Karpas-422 (cell line): ENCODE data around the gene GAMT. TPM values are rescaled to one million over a fixed set of nuclear protein-coding genes. Genes with fewer than 3 reads are reported as not detected.

ENCODE experiments used
- DNase-seq: peaks from one replicate; pipeline ENCODE4 v3.0.0-alpha.2; 2015
- H2AFZ ChIP-seq: fragments of 200-600 bp; sonication (generic); 2 replicates; pipeline ENCODE4 v1.6.1; 2014; ENCODE audit warnings: antibody characterized with exemption, low read length, mixed read lengths
- H3K27ac ChIP-seq: fragments of 200-600 bp; sonication (generic); 2 replicates; pipeline ENCODE4 v1.5.1; 2014; ENCODE audit warnings: mild to moderate bottlenecking, low read length, moderate library complexity
- H3K27me3 ChIP-seq: fragments of 200-600 bp; sonication (generic); 2 replicates; pipeline ENCODE4 v1.6.1; 2014; ENCODE audit warnings: low read length, mixed read lengths
- H3K36me3 ChIP-seq: fragments of 200-600 bp; sonication (generic); 2 replicates; pipeline ENCODE4 v1.6.1; 2014; ENCODE audit warnings: low read length, mixed read lengths; ENCODE audit not compliant: insufficient read depth
- H3K4me1 ChIP-seq: fragments of 200-600 bp; sonication (generic); 2 replicates; pipeline ENCODE4 v1.6.1; 2014; ENCODE audit warnings: mild to moderate bottlenecking, low read length, mixed read lengths
- H3K4me2 ChIP-seq: fragments of 200-600 bp; sonication (generic); 2 replicates; pipeline ENCODE4 v1.6.1; 2014; ENCODE audit warnings: low read length, low read depth, mild to moderate bottlenecking; ENCODE audit not compliant: poor library complexity, severe bottlenecking
- H3K4me3 ChIP-seq: fragments of 200-600 bp; sonication (generic); 2 replicates; pipeline ENCODE4 v1.5.1; 2014; ENCODE audit warnings: mild to moderate bottlenecking, antibody characterized with exemption, low read length, mixed read lengths
- H3K79me2 ChIP-seq: fragments of 200-600 bp; sonication (generic); 2 replicates; pipeline ENCODE4 v1.6.1; 2014; ENCODE audit warnings: mild to moderate bottlenecking, low read length, mixed read lengths
- H3K9ac ChIP-seq: fragments of 200-600 bp; sonication (generic); 2 replicates; pipeline ENCODE4 v1.6.0; 2014; ENCODE audit warnings: low read length
- H3K9me2 ChIP-seq: fragments of 200-600 bp; sonication (generic), shearing (Covaris generic); replicated peaks from 2 replicates; pipeline ENCODE4 v1.6.0; 2014; ENCODE audit warnings: mild to moderate bottlenecking, low read length, moderate library complexity; ENCODE audit not compliant: insufficient read depth
- H3K9me3 ChIP-seq: fragments of 300-700, 200-600 bp; sonication (generic); 2 replicates; pipeline ENCODE4 v1.6.1; 2014; ENCODE audit warnings: low read length, mixed read lengths
- H4K20me1 ChIP-seq: fragments of 200-600 bp; sonication (generic); 2 replicates; pipeline ENCODE4 v1.6.1; 2014; ENCODE audit warnings: mild to moderate bottlenecking, antibody characterized with exemption, low read length, low read depth; ENCODE audit not compliant: insufficient read depth
- total RNA-seq: library from RNA; depleted of rRNA; stranded (reverse); fragments of >200 nt; shearing (Covaris generic); gene quantifications from 2 replicates; pipeline ENCODE4 v1.2.3, GENCODE V29; 2014; ENCODE audit warnings: low replicate concordance

The GAMT gene
- total RNA-seq, 1 experiment from 2014 or later = 63.7 TPM

GRCh38 chr19:1430246-1430645 lies 28.9 kb upstream of the GAMT start:
- H2AFZ ChIP-seq = no peak overlapping the region

GRCh38 chr19:1429750-1430149 lies 28.4 kb upstream of the GAMT start:
- Histone ChIP-seq H4K20me1 (peaks cover 28% of the 10 kb centered on the region; the same call in 1 of the 2 replicates), H3K9ac (no peak overlapping the region), H3K4me2 (no peak overlapping the region), H3K27ac (no peak overlapping the region), H3K27me3 (no peaks in the 10 kb centered on the region), H2AFZ (no peak overlapping the region), H3K9me3 (no peaks in the 10 kb centered on the region), H3K4me3 (no peak overlapping the region), H3K4me1 (no peaks in the 10 kb centered on the region), H3K79me2 (peaks cover 3% of the 10 kb centered on the region; the same call in 1 of the 2 replicates), H3K9me2 (no peaks in the 10 kb centered on the region), H3K36me3 (peaks cover 17% of the 10 kb centered on the region; the same call in 1 of the 2 replicates)
- DNase-seq = peak; percentile 38

More at GRCh38 chr19:1430246-1430645, 28.9 kb upstream of the GAMT start:
- Histone ChIP-seq H4K20me1 (peaks cover 25% of the 10 kb centered on the region; the same call in 1 of the 2 replicates), H3K9me3 (no peaks in the 10 kb centered on the region), H3K4me2 (no peak overlapping the region), H3K79me2 (peaks cover 3% of the 10 kb centered on the region; the same call in 1 of the 2 replicates), H3K9ac (no peak overlapping the region), H3K9me2 (no peaks in the 10 kb centered on the region), H3K36me3 (peaks cover 13% of the 10 kb centered on the region; the same call in 1 of the 2 replicates), H3K27me3 (no peaks in the 10 kb centered on the region), H3K27ac (no peak overlapping the region), H3K4me1 (no peaks in the 10 kb centered on the region), H3K4me3 (no peak overlapping the region)
- peak; percentile 37 for DNase-seq

GRCh38 chr19:1428738-1429391 lies 27.5 kb upstream of the GAMT start:
- peaks cover 3% of the 10 kb centered on the region; the same call in 1 of the 2 replicates for H3K79me2 ChIP-seq
- no peak overlapping the region for H3K4me3 ChIP-seq
- peaks cover 20% of the 10 kb centered on the region; the same call in 1 of the 2 replicates for H3K36me3 ChIP-seq
- no peak for DNase-seq
- H3K27ac ChIP-seq = no peak overlapping the region
- no peak overlapping the region for H2AFZ ChIP-seq
- H3K9ac ChIP-seq = no peak overlapping the region
- no peaks in the 10 kb centered on the region for H3K27me3 ChIP-seq
- H3K9me3 ChIP-seq = no peaks in the 10 kb centered on the region
- no peak overlapping the region for H3K4me2 ChIP-seq
- H4K20me1 ChIP-seq = peaks cover 29% of the 10 kb centered on the region; the same call in 1 of the 2 replicates
- no peaks in the 10 kb centered on the region for H3K9me2 ChIP-seq
- no peaks in the 10 kb centered on the region for H3K4me1 ChIP-seq

- Histone ChIP-seq H3K27me3 (no peaks in the 10 kb centered on the region), H3K4me2 (no peak overlapping the region), H3K9me2 (no peaks in the 10 kb centered on the region), H3K4me1 (no peaks in the 10 kb centered on the region), H2AFZ (no peak overlapping the region), H3K9me3 (no peaks in the 10 kb centered on the region), H3K9ac (no peak overlapping the region), H4K20me1 (peaks cover 36% of the 10 kb centered on the region; the same call in 1 of the 2 replicates), H3K79me2 (peaks cover 9% of the 10 kb centered on the region), H3K4me3 (no peak overlapping the region), H3K27ac (no peak overlapping the region), H3K36me3 (peaks cover 23% of the 10 kb centered on the region; the same call in 1 of the 2 replicates)
- peak; percentile 32 for DNase-seq
These were observed 26.0 kb upstream of the GAMT start for GRCh38 chr19:1427221-1427920.

- Histone ChIP-seq H3K27me3 (no peaks in the 10 kb centered on the region), H3K9me3 (no peaks in the 10 kb centered on the region), H3K27ac (no peak overlapping the region), H4K20me1 (peaks cover 39% of the 10 kb centered on the region; the same call in 1 of the 2 replicates), H3K36me3 (peaks cover 25% of the 10 kb centered on the region; the same call in 1 of the 2 replicates), H3K4me2 (no peak overlapping the region), H3K4me1 (no peaks in the 10 kb centered on the region), H3K4me3 (no peak overlapping the region), H3K79me2 (peaks cover 9% of the 10 kb centered on the region), H3K9ac (no peak overlapping the region), H2AFZ (no peak overlapping the region), H3K9me2 (no peaks in the 10 kb centered on the region)
- peak; percentile 34 for DNase-seq
These were observed 25.4 kb upstream of the GAMT start for GRCh38 chr19:1426736-1427135.

- Histone ChIP-seq H3K4me3 (no peak overlapping the region), H3K36me3 (peaks cover 27% of the 10 kb centered on the region; the same call in 1 of the 2 replicates), H3K9me3 (no peaks in the 10 kb centered on the region), H3K79me2 (peaks cover 9% of the 10 kb centered on the region), H3K9ac (no peak overlapping the region), H3K4me2 (no peak overlapping the region), H3K27ac (no peak overlapping the region), H3K4me1 (no peaks in the 10 kb centered on the region), H3K9me2 (no peaks in the 10 kb centered on the region), H4K20me1 (peaks cover 39% of the 10 kb centered on the region; the same call in 1 of the 2 replicates), H3K27me3 (no peaks in the 10 kb centered on the region), H2AFZ (no peak overlapping the region)
- no peak for DNase-seq
These were observed 24.6 kb upstream of the GAMT start for GRCh38 chr19:1425902-1426301.

GRCh38 chr19:1425102-1425837 lies 23.9 kb upstream of the GAMT start:
- no peak overlapping the region for H2AFZ ChIP-seq
- H3K36me3 ChIP-seq = peaks cover 33% of the 10 kb centered on the region; the same call in 1 of the 2 replicates
- H3K9me2 ChIP-seq = no peaks in the 10 kb centered on the region
- no peak overlapping the region for H3K4me2 ChIP-seq
- H3K79me2 ChIP-seq = peaks cover 9% of the 10 kb centered on the region
- DNase-seq = peak; percentile 40
- H3K27ac ChIP-seq = no peak overlapping the region
- H4K20me1 ChIP-seq = peaks cover 44% of the 10 kb centered on the region; the same call in 1 of the 2 replicates
- no peaks in the 10 kb centered on the region for H3K27me3 ChIP-seq
- H3K4me1 ChIP-seq = no peaks in the 10 kb centered on the region
- H3K9ac ChIP-seq = no peak overlapping the region
- H3K9me3 ChIP-seq = no peaks in the 10 kb centered on the region
- no peak overlapping the region for H3K4me3 ChIP-seq
